GM23248 (cell line): ENCODE data around the gene SLC7A10.

Experiments used
- EZH2 ChIP-seq: fragments of 200-600 bp; sonication (generic); IDR thresholded peaks from 2 replicates; pipeline ENCODE4 v1.6.1; 2018; ENCODE audit warnings: antibody characterized with exemption, mild to moderate bottlenecking; ENCODE audit not compliant: insufficient read depth, poor library complexity, severe bottlenecking
- EZH2phosphoT487 ChIP-seq: fragments of 200-600 bp; sonication (generic); IDR thresholded peaks from 2 replicates; pipeline ENCODE4 v1.6.1; 2018; ENCODE audit warnings: antibody characterized with exemption, moderate library complexity, mild to moderate bottlenecking, low read depth; ENCODE audit not compliant: insufficient read depth

DNA sequence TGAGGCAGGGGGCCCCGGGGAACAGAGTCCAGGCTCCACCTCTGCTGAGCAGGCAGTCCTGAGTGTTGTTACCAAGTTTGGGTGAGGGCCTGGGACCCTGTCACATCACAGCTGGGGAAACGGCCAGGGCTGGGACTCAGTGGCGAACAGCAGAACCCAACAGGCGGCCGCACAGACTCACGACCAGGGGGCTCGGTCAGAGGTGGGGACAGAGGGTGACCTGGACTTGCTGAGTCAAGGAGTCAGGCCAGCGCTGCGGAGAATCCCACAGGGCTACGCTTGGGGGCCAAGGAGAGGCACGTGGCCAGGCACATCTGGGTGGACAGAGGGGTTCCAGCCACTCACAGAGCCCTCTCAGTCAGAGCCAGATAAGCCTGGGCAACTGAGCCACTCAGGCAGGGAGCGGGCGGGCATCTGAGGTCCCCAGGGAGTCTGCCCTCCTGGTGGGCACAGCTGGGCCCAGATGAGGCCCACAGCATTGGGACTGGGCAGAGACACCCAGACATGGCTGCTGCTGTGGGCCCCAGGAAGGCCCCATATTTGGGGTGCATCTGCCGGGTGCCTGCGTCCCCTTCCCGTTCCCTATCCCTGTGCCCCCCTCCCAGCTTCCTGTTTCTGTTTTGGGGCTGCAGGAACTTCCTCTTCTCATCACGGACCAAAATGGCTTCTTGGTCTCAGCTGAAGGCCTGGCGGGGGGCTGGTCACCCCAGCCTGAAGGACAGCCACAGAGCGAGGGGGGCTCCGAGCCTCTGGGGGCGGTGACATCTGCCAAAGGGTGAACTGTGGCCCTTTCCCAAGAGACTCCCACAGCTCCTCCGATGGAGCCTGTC is 42.7 kb upstream of the SLC7A10 start:
- no peak for TF ChIP-seq EZH2phosphoT487
- TF ChIP-seq EZH2 = no peak
